Activated naive CD8-positive, alpha-beta T cell treated with anti-CD3 and anti-CD28 coated beads, Interleukin-2, amount 10 ng/mL, durations not matched to agents 7 days and 5 days (primary cell): ENCODE results near the gene TXNDC2. TPM values are rescaled to one million over a fixed set of nuclear protein-coding genes. Genes with fewer than 3 reads are reported as not detected.

Experiments
- ATAC-seq: fragments of 150-1000 bp; cut with Tn5 transposase; one replicate; pipeline ENCODE4 v1.10.0; 2021; ENCODE audit warnings: low read depth, moderate library complexity
- POLR2A ChIA-PET: fragments of 350-600 bp; sonication (Branson Sonifier 250); formaldehyde crosslinking; loops from one replicate; lab custom pipeline; 2021; ENCODE audit warnings: antibody characterized with exemption; lab: Charles Lee
- DNase-seq: peaks from one replicate; pipeline ENCODE4 v3.0.0; 2021
- H3K27ac Mint-ChIP-seq: one replicate; pipeline ENCODE4 v1.8.0; 2022; ENCODE audit warnings: mild to moderate bottlenecking, mixed read lengths
- H3K27me3 Mint-ChIP-seq: one replicate; pipeline ENCODE4 v1.8.0; 2022; ENCODE audit warnings: mild to moderate bottlenecking, moderate library complexity, mixed read lengths
- H3K36me3 Mint-ChIP-seq: one replicate; pipeline ENCODE4 v1.8.0; 2021; ENCODE audit warnings: mild to moderate bottlenecking, mixed read lengths
- H3K4me1 Mint-ChIP-seq: one replicate; pipeline ENCODE4 v1.8.0; 2021; ENCODE audit warnings: mixed read lengths
- H3K4me3 Mint-ChIP-seq: one replicate; pipeline ENCODE4 v1.8.0; 2022; ENCODE audit warnings: mild to moderate bottlenecking, moderate library complexity, mixed read lengths
- H3K9me3 Mint-ChIP-seq: one replicate; pipeline ENCODE4 v1.8.0; 2021; ENCODE audit warnings: mixed read lengths
- total RNA-seq, 2 experiments: library from RNA; stranded (reverse); gene quantifications; one replicate each; pipeline ENCODE4 v1.2.3, GENCODE V29; 2021

TXNDC2 gene
- total RNA-seq, 2 experiments from 2014 or later: not detected

GRCh38 chr18:9914584-9915290 is 29.0 kb downstream of the TXNDC2 start:
- ATAC-seq (peak; percentile 21), DNase-seq (peak; percentile 77)
- H3K4me1 Mint-ChIP-seq: peaks cover 22% of the 10 kb centered on the region
- H3K4me3 Mint-ChIP-seq: peak overlapping the region; percentile 83
- no peaks in the 10 kb centered on the region for H3K9me3 Mint-ChIP-seq
- POLR2A ChIA-PET: interaction anchor here (1.0 to 2.2 kb wide), 5 partner anchors 9 to 613 kb away, joined by 3 to 12 read pairs (median 4); partner anchors contain the start of genes NAPG and TWSG1
- H3K27ac Mint-ChIP-seq: peak overlapping the region; percentile 77
- H3K36me3 Mint-ChIP-seq: no peaks in the 10 kb centered on the region
- peaks cover 6% of the 10 kb centered on the region for H3K27me3 Mint-ChIP-seq

GRCh38 chr18:9915291-9916076 is 29.7 kb downstream of the TXNDC2 start:
- no peaks in the 10 kb centered on the region for H3K9me3 Mint-ChIP-seq
- POLR2A ChIA-PET: interaction anchor here (1.0 to 2.2 kb wide), 4 partner anchors 8 to 612 kb away, joined by 3 to 12 read pairs (median 4); partner anchors contain the start of genes NAPG and TWSG1
- peaks cover 22% of the 10 kb centered on the region for H3K4me1 Mint-ChIP-seq
- H3K27ac Mint-ChIP-seq: peak overlapping the region; percentile 77
- no peaks in the 10 kb centered on the region for H3K36me3 Mint-ChIP-seq
- DNase-seq (no peak), ATAC-seq (no peak)
- peak overlapping the region; percentile 83 for H3K4me3 Mint-ChIP-seq
- H3K27me3 Mint-ChIP-seq: no peaks in the 10 kb centered on the region

GRCh38 chr18:9916077-9916639 is 30.4 kb downstream of the TXNDC2 start:
- H3K4me1 Mint-ChIP-seq: peaks cover 22% of the 10 kb centered on the region
- ATAC-seq (no peak), DNase-seq (no peak)
- no peaks in the 10 kb centered on the region for H3K36me3 Mint-ChIP-seq
- peak overlapping the region; percentile 83 for H3K4me3 Mint-ChIP-seq
- H3K9me3 Mint-ChIP-seq: no peaks in the 10 kb centered on the region
- H3K27ac Mint-ChIP-seq: peak overlapping the region; percentile 58
- POLR2A ChIA-PET: no interaction called here
- H3K27me3 Mint-ChIP-seq: no peaks in the 10 kb centered on the region

GRCh38 chr18:9916808-9917207 is 31.0 kb downstream of the TXNDC2 start:
- no peak for DNase-seq
- no peak for ATAC-seq
- H3K36me3 Mint-ChIP-seq: peaks cover 2% of the 10 kb centered on the region
- H3K9me3 Mint-ChIP-seq: no peaks in the 10 kb centered on the region
- H3K27ac Mint-ChIP-seq: no peak overlapping the region
- peaks cover 24% of the 10 kb centered on the region for H3K4me1 Mint-ChIP-seq
- POLR2A ChIA-PET: no interaction called here
- peak overlapping the region; percentile 83 for H3K4me3 Mint-ChIP-seq
- H3K27me3 Mint-ChIP-seq: no peaks in the 10 kb centered on the region

- DNase-seq: no peak
- peaks cover 26% of the 10 kb centered on the region for H3K4me1 Mint-ChIP-seq
- POLR2A ChIA-PET: interaction anchor here (0.6 kb wide), 1 partner anchor 9 kb away, joined by 3 read pairs; no protein-coding TSS in a partner anchor
These were observed 32.4 kb downstream of the TXNDC2 start for GRCh38 chr18:9918016-9918680.

GRCh38 chr18:9919564-9920232 is 33.9 kb downstream of the TXNDC2 start:
- no peaks in the 10 kb centered on the region for H3K9me3 Mint-ChIP-seq
- peaks cover 30% of the 10 kb centered on the region for H3K4me1 Mint-ChIP-seq
- no peaks in the 10 kb centered on the region for H3K27me3 Mint-ChIP-seq
- no peak overlapping the region for H3K4me3 Mint-ChIP-seq
- H3K36me3 Mint-ChIP-seq: peaks cover 4% of the 10 kb centered on the region
- no peak for ATAC-seq
- no peak for DNase-seq
- POLR2A ChIA-PET: no interaction called here
- H3K27ac Mint-ChIP-seq: no peak overlapping the region

More at GRCh38 chr18:9918016-9918680, 32.4 kb downstream of the TXNDC2 start:
- Mint-ChIP-seq H3K27me3 (no peaks in the 10 kb centered on the region), H3K4me3 (no peak overlapping the region), H3K9me3 (no peaks in the 10 kb centered on the region), H3K27ac (no peak overlapping the region), H3K36me3 (peaks cover 2% of the 10 kb centered on the region)
- ATAC-seq: no peak

- peak overlapping the region; percentile 11 for H3K4me3 Mint-ChIP-seq
- H3K27ac Mint-ChIP-seq: no peak overlapping the region
- ATAC-seq (no peak), DNase-seq (no peak)
- no peaks in the 10 kb centered on the region for H3K9me3 Mint-ChIP-seq
- no peaks in the 10 kb centered on the region for H3K27me3 Mint-ChIP-seq
- peaks cover 4% of the 10 kb centered on the region for H3K36me3 Mint-ChIP-seq
- peaks cover 30% of the 10 kb centered on the region for H3K4me1 Mint-ChIP-seq
- POLR2A ChIA-PET: interaction anchor here (2.5 kb wide), 1 partner anchor 8 kb away, joined by 12 read pairs; the partner anchor contains the start of gene VAPA
These were observed 37.0 kb downstream of the TXNDC2 start for GRCh38 chr18:9922592-9923311.

GRCh38 chr18:9924371-9924943 is 38.7 kb downstream of the TXNDC2 start:
- Mint-ChIP-seq H3K36me3 (peaks cover 4% of the 10 kb centered on the region), H3K27me3 (no peaks in the 10 kb centered on the region), H3K27ac (no peak overlapping the region), H3K9me3 (no peaks in the 10 kb centered on the region), H3K4me3 (no peak overlapping the region), H3K4me1 (peaks cover 36% of the 10 kb centered on the region)
- no peak for ATAC-seq
- DNase-seq: no peak
- POLR2A ChIA-PET: interaction anchor here (2.5 kb wide), 1 partner anchor 10 kb away, joined by 12 read pairs; the partner anchor contains the start of gene VAPA

- peaks cover 4% of the 10 kb centered on the region for H3K36me3 Mint-ChIP-seq
- H3K9me3 Mint-ChIP-seq: no peaks in the 10 kb centered on the region
- H3K4me3 Mint-ChIP-seq: no peak overlapping the region
- no peak overlapping the region for H3K27ac Mint-ChIP-seq
- H3K4me1 Mint-ChIP-seq: peaks cover 36% of the 10 kb centered on the region
- no peak for ATAC-seq
- H3K27me3 Mint-ChIP-seq: no peaks in the 10 kb centered on the region
- POLR2A ChIA-PET: interaction anchor here (2.9 kb wide), 1 partner anchor 12 kb away, joined by 11 read pairs; the partner anchor contains the start of gene VAPA
- DNase-seq: no peak
These were observed 39.6 kb downstream of the TXNDC2 start for GRCh38 chr18:9925369-9925768.

GRCh38 chr18:9925795-9926194 is 40.0 kb downstream of the TXNDC2 start:
- POLR2A ChIA-PET: interaction anchor here (2.9 kb wide), 1 partner anchor 12 kb away, joined by 11 read pairs; the partner anchor contains the start of gene VAPA
- no peak for DNase-seq
- H3K27me3 Mint-ChIP-seq: no peaks in the 10 kb centered on the region
- no peak overlapping the region for H3K27ac Mint-ChIP-seq
- peaks cover 36% of the 10 kb centered on the region for H3K4me1 Mint-ChIP-seq
- ATAC-seq: no peak
- H3K36me3 Mint-ChIP-seq: peaks cover 4% of the 10 kb centered on the region
- no peaks in the 10 kb centered on the region for H3K9me3 Mint-ChIP-seq
- no peak overlapping the region for H3K4me3 Mint-ChIP-seq

GRCh38 chr18:9926223-9926894 is 40.6 kb downstream of the TXNDC2 start:
- no peaks in the 10 kb centered on the region for H3K9me3 Mint-ChIP-seq
- no peak for DNase-seq
- peaks cover 36% of the 10 kb centered on the region for H3K4me1 Mint-ChIP-seq
- H3K27me3 Mint-ChIP-seq: no peaks in the 10 kb centered on the region
- peaks cover 4% of the 10 kb centered on the region for H3K36me3 Mint-ChIP-seq
- H3K4me3 Mint-ChIP-seq: no peak overlapping the region
- H3K27ac Mint-ChIP-seq: no peak overlapping the region
- POLR2A ChIA-PET: interaction anchor here (2.9 kb wide), 1 partner anchor 12 kb away, joined by 11 read pairs; the partner anchor contains the start of gene VAPA
- no peak for ATAC-seq
